GM12874 (cell line): ENCODE data around the gene PLXNC1.
A peak's percentile ranks its signal among the peaks of the same experiment; 100 is the strongest.

Experiments used
- TF ChIP-seq, protein P1 (sequence below): IDR thresholded peaks from 2 replicates; pipeline ENCODE4 v1.5.1; 2011; ENCODE audit warnings: low read depth, mild to moderate bottlenecking, control low read depth, low read length, moderate library complexity; ENCODE audit not compliant: insufficient read depth

PLXNC1 gene

DNA sequence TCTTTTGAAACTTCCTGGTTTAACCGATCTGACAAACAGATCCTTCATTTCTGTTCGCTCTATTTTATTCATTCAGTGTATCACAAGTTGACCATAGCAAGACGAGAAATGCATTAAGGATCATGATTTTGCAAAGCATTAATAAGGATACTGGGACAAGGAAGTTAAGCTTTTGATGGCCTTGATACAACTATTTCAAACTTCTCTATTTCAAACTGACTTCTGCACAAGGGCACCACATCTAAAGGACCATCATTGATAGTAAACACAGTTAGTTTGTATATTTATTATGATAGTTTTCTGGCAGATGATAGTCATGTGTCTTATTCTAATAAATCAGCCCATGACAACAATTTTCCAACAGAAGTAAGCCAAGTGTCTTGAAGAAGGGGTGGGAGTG is 25.8 kb upstream of the PLXNC1 start:
- TF ChIP-seq, protein P1, sequence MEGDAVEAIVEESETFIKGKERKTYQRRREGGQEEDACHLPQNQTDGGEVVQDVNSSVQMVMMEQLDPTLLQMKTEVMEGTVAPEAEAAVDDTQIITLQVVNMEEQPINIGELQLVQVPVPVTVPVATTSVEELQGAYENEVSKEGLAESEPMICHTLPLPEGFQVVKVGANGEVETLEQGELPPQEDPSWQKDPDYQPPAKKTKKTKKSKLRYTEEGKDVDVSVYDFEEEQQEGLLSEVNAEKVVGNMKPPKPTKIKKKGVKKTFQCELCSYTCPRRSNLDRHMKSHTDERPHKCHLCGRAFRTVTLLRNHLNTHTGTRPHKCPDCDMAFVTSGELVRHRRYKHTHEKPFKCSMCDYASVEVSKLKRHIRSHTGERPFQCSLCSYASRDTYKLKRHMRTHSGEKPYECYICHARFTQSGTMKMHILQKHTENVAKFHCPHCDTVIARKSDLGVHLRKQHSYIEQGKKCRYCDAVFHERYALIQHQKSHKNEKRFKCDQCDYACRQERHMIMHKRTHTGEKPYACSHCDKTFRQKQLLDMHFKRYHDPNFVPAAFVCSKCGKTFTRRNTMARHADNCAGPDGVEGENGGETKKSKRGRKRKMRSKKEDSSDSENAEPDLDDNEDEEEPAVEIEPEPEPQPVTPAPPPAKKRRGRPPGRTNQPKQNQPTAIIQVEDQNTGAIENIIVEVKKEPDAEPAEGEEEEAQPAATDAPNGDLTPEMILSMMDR = no peak

GRCh38 chr12:94123127-94123526 is 25.2 kb upstream of the PLXNC1 start:
- TF ChIP-seq, protein P1 = no peak

- TF ChIP-seq, protein P1 = no peak
Measured at GRCh38 chr12:94126067-94126466, 22.3 kb upstream of the PLXNC1 start.

DNA sequence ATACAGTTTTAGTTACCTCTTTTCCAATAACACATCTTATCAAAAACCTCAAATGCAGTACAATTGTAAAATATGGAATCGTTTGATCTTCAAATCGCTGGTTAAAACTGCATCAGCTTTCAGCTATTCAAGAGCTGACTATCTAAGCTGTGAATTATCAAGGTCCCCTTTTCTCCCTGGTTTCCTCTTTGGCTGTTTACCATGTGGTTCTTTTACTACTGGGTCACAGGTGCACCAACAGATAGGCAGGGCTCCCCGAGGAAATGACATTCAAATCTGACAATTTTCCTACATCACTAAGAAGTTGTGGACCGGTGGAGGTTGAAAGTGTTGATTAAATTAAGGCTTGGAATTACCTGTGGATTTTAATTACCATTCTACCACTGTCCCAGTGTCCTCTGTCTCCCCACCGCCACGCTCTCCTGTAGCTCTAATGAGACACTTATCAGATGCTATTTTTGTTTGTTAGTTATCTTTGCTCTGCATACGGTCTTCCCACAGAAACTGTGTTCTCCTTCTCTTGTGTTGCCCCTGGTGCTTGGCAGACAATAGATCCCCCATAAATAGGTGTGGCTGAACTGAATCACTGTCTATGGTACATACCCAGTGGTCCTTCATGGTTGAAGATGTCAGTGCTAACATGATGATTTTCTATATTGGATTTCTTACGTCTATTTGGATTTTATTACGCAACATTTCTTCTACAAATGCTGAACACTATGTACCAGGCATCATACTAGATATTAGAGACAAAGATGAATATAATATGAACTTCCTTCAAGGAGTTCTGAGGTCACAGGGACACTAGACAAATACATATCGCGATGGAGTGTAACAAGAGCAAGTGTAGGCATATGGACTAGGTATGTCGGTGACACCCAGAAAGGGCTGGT is 20.9 kb upstream of the PLXNC1 start:
- TF ChIP-seq, protein P1 = no peak

DNA sequence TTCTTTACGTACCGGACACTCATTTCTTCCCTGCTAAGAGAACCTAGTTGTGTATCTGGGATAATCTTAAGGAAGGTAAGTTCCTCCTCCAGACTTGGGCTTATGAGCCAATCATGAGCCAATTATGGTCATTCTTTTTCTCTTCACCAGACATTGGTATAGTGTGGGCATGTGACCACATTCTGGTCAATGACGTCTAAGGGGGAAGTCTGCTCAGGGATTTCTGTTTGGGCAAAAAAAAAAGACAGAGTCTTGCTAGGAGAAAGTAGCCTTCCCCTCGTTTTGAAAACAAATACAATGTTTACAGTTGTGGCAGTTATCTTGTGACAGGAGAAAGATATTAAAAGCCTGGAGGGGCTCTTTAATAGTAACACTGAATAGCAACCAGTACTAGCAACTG is 20.1 kb upstream of the PLXNC1 start:
- TF ChIP-seq, protein P1 = no peak

GRCh38 chr12:94133964-94134795 is 14.2 kb upstream of the PLXNC1 start:
- TF ChIP-seq, protein P1 = peak; percentile 65

- TF ChIP-seq, protein P1 = no peak
Measured at GRCh38 chr12:94135896-94136295, 12.5 kb upstream of the PLXNC1 start.
